Brain microvascular endothelial cell (primary cell): ENCODE results near the gene PLEKHM2.
"Not testable (repeated sequence)": the region's sequence is repeated elsewhere in the genome, so short reads cannot be mapped to it uniquely, and the experiment has no call there.

ENCODE experiments used
- DNase-seq: peaks from one replicate; pipeline ENCODE4 v3.0.0-alpha.2; 2020
- H3K27ac ChIP-seq: fragments of 250-450 bp; sonication (Bioruptor Pico); 2 replicates; pipeline ENCODE4 v1.5.1; 2020; ENCODE audit warnings: mild to moderate bottlenecking, moderate library complexity
- H3K27me3 ChIP-seq: fragments of 250-450 bp; sonication (Bioruptor Pico); replicated peaks from 2 replicates; pipeline ENCODE4 v1.5.1; 2020; ENCODE audit warnings: mild to moderate bottlenecking
- H3K36me3 ChIP-seq: fragments of 250-450 bp; sonication (Bioruptor Pico); replicated peaks from 2 replicates; pipeline ENCODE4 v1.5.1; 2020; ENCODE audit warnings: mild to moderate bottlenecking
- H3K4me3 ChIP-seq: 2 replicates; pipeline ENCODE4 v1.5.1; 2011; ENCODE audit warnings: low read depth, mild to moderate bottlenecking, control low read depth, low read length, moderate library complexity
- in situ Hi-C: cut with HindIII; loops from 2 replicates; pipeline ENCODE4 v1.10.0; 2017; ENCODE audit warnings: low sequenced_read_pairs, low pct_ligation_motif_present
- TF ChIP-seq, protein P1 (sequence below): IDR thresholded peaks from 2 replicates; pipeline ENCODE4 v1.5.1; 2011; ENCODE audit warnings: low read depth, mild to moderate bottlenecking, moderate library complexity, low read length, control low read depth, inconsistent platforms; ENCODE audit errors: missing control alignments

The PLEKHM2 gene

DNA sequence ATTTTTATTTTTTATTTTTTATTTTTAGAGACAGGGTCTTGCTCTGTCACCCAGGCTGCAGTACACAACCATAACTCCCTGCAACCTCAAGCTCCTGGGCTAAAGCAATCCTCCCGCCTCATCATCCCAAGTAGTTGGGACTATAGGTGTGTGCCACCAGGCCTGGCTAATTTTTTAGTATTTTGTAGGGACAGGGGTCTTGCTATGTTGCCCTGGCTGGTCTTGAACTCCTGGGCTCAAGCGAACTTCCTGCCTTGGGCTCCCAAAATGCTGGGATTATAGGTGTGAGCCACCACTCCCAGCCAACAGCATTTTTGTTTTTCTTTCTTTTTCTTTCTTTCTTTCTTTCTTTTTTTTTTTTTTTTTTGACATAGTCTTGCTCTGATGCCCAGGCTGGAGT lies 14.1 kb downstream of the PLEKHM2 start:
- peaks cover 2% of the 10 kb centered on the region for H3K36me3 ChIP-seq
- H3K27me3 ChIP-seq = no peaks in the 10 kb centered on the region
- TF ChIP-seq, protein P1, sequence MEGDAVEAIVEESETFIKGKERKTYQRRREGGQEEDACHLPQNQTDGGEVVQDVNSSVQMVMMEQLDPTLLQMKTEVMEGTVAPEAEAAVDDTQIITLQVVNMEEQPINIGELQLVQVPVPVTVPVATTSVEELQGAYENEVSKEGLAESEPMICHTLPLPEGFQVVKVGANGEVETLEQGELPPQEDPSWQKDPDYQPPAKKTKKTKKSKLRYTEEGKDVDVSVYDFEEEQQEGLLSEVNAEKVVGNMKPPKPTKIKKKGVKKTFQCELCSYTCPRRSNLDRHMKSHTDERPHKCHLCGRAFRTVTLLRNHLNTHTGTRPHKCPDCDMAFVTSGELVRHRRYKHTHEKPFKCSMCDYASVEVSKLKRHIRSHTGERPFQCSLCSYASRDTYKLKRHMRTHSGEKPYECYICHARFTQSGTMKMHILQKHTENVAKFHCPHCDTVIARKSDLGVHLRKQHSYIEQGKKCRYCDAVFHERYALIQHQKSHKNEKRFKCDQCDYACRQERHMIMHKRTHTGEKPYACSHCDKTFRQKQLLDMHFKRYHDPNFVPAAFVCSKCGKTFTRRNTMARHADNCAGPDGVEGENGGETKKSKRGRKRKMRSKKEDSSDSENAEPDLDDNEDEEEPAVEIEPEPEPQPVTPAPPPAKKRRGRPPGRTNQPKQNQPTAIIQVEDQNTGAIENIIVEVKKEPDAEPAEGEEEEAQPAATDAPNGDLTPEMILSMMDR = no peak
- DNase-seq = no peak
- H3K27ac ChIP-seq = no peak overlapping the region
- in situ Hi-C loops = no loop called here
- no peak overlapping the region for H3K4me3 ChIP-seq

DNA sequence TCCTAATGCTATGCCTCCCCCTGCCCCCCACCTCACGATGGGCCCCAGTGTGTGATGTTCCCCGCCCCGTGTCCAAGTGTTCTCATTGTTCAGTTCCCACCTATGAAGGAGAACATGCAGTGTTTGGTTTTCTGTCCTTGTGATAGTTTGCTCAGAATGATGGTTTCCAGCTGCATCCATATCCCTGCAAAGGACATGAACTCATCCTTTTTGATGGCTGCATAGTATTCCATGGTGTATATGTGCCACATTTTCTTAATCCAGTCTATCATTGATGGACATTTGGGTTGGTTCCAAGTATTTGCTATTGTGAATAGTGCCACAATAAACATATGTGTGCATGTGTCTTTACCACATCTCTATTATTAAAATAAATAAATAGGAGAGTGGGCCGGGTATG lies 15.2 kb downstream of the PLEKHM2 start:
- H3K27ac ChIP-seq, DNase-seq, H3K36me3 ChIP-seq, H3K27me3 ChIP-seq, H3K4me3 ChIP-seq, in situ Hi-C loops: not testable (repeated sequence)

DNA sequence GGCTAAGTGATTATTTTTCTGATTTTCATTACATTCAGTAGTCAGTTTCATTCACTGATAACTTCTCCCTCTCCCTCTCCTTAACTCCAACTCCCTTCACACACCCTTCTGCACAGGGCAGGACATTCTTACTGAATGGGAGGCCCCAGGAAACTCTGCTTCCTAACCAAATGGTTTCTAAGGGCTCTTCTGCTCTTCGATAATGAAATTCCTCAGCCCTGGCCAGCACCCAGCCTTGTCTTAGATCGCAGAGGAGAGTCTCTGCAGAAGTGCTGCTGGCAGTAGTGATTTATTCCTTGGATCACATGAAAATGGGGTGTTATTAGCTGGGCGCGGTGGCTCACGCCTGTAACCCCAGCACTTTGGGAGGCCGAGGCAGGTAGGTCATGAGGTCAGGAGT lies 16.4 kb downstream of the PLEKHM2 start:
- in situ Hi-C loops = no loop called here
- no peak for DNase-seq
- TF ChIP-seq, protein P1 = no peak
- Histone ChIP-seq H3K36me3 (peaks cover 2% of the 10 kb centered on the region), H3K4me3 (no peak overlapping the region), H3K27me3 (no peaks in the 10 kb centered on the region), H3K27ac (no peak overlapping the region)

DNA sequence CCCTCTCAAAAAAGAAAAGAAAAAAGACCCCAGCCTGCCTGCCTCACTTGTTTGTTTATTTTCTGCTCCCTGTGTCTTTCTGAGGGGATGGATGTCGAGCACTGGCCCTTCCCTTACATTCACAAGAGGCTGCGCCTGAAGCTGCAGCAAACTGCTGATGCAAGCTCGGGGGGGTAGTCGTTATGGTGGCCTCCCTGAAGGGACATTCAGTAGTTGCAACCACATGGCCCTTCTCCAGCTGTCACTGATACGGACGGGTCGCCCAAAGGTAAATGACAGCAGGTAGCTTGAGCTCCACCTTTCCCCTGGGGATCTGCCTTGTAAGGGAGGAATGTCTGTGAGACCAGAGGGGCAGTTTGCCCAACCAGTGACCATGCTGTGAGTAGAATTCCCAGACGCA lies 17.7 kb downstream of the PLEKHM2 start:
- DNase-seq = no peak
- TF ChIP-seq, protein P1 = no peak
- Histone ChIP-seq H3K4me3 (no peak overlapping the region), H3K27ac (no peak overlapping the region), H3K27me3 (no peaks in the 10 kb centered on the region), H3K36me3 (no peaks in the 10 kb centered on the region)
- in situ Hi-C loops = no loop called here

DNA sequence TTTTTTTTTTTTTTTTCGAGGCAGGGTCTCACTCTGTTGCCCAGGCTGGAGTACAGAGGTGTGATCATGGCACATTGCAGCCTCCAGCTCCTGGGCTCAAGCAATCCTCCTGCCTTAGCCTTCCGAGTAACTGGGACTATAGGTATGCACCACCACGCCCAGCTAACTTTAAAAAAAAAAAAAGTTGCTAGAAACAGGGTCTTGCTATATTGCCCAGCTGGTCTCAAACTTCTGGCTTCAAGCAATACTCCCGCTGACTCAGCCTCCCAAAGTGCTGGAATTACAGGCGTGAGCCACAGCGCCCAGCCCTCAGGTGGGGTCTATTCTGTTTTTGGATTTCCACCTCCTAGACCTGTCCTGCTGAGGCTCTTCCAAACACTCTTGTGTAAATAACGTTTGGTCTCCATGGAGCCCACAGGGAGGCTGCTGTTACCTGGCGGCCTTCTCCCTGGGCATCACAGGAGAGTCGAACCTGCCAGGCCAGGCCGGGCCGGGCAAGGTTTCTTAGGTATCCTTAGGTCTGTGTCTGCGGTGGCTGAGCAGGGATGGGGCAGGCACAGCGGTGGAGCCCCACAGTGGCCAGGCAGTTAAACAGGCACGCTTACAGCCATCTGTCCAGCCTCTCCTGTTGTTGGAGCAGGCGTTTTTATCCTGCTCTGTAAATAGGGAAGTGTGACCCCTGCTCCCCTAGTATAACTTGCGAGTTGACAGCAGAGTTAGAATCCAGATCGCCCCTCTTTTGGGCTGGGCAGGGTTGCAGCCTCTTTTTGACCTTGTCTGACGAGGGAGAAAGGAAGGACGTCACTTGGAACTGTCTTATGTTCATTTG lies 18.8 kb downstream of the PLEKHM2 start:
- no peaks in the 10 kb centered on the region for H3K36me3 ChIP-seq
- H3K4me3 ChIP-seq = no peak overlapping the region
- no peaks in the 10 kb centered on the region for H3K27me3 ChIP-seq
- TF ChIP-seq, protein P1 = peak; percentile 57
- peak overlapping the region; percentile 89 for H3K27ac ChIP-seq
- no peak for DNase-seq
- in situ Hi-C loops = no loop called here

DNA sequence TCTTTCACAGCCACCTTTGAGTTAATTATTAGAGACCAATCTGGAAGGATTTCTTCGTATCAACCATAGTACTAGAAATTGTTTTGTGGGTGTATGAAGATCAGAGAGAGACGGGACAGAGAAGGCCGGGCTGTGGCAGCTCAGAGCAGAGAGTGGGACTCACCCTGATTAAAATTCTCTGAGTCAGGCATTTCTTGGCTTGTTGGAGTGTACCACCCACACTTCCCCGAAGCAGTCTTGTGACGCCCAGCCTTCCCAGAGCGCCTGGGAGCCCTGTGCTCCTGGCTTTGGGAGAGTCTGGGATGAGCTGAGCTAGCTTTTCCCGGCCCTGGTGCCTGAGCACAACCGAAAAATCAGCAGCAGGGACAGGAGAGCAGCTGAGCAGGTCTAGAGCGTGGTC lies 19.4 kb downstream of the PLEKHM2 start:
- in situ Hi-C loops = no loop called here
- Histone ChIP-seq H3K27ac (peak overlapping the region; percentile 89), H3K27me3 (no peaks in the 10 kb centered on the region), H3K36me3 (no peaks in the 10 kb centered on the region), H3K4me3 (no peak overlapping the region)
- TF ChIP-seq, protein P1 = no peak
- DNase-seq = peak; percentile 83
